Prostate gland (tissue), 2 donors: ENCODE results near the gene INTS1.

ENCODE experiments used
- CTCF ChIP-seq, 4 experiments: fragments of 200-600 bp in 2 of 4; fragments of 450-650 bp in 2 of 4; sonication (generic) in 2 of 4; IDR thresholded peaks; 1 replicate in 3 of 4; 2 replicates in 1 of 4; pipeline ENCODE4 v1.5.1; 2016 to 2019; ENCODE audit warnings: antibody characterized with exemption in 4 of 4, mild to moderate bottlenecking in 2 of 4, moderate library complexity in 2 of 4
- POLR2A ChIP-seq: fragments of 450-650 bp; IDR thresholded peaks from one replicate; pipeline ENCODE4 v1.6.1; 2016; ENCODE audit warnings: antibody characterized with exemption, mild to moderate bottlenecking
- POLR2AphosphoS5 ChIP-seq: sonication (generic); formaldehyde crosslinking; IDR thresholded peaks from one replicate; pipeline ENCODE4 v1.6.1; 2017; ENCODE audit warnings: antibody characterized with exemption

DNA sequence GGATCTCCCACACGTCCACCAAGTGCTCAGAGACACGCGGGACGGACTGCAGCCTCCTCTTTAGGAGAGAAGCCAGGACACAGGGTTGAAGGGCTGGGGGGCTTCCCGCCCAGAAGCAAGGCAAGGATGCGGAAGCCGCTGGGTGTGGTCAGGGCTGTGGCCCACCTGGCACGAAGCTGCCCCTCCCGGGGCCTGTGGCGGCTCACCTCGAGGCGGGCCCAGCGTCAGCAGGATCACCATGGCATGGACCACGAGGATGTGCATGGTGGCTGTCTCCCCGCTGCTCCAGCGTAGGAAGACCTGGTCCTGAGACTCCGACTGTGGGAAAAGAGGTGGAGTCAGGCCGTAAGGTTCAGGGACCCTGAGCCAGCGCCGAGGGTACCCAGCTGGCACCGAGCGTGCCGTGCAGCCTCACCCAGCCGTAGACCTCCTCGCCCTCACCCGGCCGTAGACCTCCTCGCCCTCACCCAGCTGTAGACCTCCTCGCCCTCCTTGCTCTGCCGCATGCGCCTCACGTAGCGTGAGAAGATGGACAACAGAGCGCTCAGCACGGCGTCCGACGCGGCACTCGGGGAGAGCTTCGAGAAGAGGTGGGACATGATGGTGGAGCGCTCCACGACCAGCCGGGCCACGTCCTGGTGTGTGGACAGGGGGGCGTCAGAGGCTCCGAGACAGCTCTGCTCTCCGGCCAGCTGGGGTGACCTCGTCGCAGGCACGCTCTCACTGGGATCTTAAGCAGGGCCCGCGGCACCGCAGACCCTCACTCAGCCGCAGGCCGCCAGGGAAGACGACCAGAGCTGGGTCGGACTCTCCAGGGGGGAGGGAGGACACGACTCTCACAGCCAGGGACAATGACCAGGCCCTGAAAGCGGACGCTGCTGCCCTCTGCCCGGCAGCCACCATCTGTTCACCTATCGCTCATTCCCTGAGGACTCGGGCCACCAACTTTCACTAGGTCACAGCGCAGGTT lies 20.4 kb downstream of the INTS1 start:
- TF ChIP-seq CTCF (IDR thresholded peaks at IDR 0.05) (no peak), POLR2A (no peak), POLR2AphosphoS5 (no peak)
